NCI-H1048 (cell line): Measurements from ENCODE around the gene ERICH2.
"Not testable (repeated sequence)": the region's sequence is repeated elsewhere in the genome, so short reads cannot be mapped to it uniquely, and the experiment has no call there.

Experiments used
- DNase-seq: peaks from one replicate; lab custom pipeline; 2025; lab: John Stamatoyannopoulos, UW

ERICH2 gene, protein sequence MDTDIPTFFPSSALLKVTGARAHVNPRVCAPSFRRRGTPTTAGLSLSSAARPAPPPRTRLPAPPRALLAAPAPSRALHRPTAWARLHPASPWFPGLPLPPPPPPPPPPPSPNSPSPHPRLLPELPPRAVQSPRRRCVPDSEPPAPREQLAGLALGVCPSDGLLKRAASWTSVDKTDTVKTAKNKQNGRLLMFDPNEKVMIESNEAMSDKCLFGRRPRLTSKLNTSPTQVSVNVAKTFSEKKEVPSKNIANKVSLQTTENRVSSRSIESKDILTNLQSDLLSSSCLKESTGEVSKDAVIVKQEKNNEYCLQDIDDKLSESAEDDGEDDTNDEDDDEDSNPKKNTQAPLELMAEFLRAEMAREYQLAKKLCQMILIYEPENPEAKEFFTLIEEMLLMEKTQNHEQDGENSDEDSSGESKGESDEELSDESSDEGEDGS

DNA sequence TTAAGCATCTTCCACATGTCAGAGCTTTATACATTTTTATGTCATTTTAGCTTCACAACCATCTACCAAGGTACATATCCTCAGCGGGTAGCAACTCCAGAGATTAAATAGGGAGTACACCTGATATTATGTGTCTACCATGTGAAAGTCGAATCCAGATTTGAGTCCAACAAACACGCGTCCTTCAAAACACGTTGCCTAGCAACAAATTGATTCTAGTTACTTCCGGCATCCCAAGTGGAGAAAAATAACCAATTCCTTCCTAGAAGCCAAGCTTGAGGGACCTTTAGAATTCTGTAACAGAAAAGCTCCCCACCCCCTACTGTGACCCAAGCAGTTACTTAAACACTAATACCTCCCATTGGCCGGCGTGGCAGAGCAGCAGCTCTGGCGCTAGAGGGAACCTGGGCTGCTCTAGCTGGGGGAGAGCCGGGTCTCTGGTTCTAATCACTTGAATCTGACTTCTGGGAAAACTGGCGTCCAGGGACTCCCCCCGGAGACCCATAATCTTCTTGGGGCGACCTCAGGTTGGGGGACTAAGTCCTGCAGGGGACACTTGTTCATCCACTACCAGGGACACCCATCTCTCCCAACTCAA lies at the start of gene ERICH2:
TSS of gene ERICH2 (plus strand) at position 371 of the 598 bp plus-strand sequence. CDS start 304 bp downstream, outside the sequence.
- DNase-seq, result no peak

DNA sequence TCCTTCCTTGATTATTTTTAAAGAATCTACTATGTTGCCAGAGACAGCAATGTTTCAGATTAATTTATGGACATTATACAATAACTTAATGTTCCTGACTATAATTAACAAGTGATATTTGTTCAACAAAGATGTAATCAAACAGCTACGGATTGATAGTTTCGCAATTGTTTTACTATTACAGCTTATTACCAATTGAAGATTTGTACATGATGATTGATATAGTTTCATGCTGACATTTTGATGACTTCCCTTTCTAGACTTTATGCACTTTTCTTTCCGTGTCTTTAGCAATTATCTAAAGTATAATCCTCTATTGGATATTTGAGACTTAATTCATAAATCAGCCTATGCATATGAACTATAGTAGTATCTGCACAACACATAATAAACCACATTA lies 48.5 kb upstream of the ERICH2 start:
- DNase-seq, result no peak

- DNase-seq, result no peak
Measured at GRCh38 chr2:170722301-170722700, 47.9 kb upstream of the ERICH2 start.

DNA sequence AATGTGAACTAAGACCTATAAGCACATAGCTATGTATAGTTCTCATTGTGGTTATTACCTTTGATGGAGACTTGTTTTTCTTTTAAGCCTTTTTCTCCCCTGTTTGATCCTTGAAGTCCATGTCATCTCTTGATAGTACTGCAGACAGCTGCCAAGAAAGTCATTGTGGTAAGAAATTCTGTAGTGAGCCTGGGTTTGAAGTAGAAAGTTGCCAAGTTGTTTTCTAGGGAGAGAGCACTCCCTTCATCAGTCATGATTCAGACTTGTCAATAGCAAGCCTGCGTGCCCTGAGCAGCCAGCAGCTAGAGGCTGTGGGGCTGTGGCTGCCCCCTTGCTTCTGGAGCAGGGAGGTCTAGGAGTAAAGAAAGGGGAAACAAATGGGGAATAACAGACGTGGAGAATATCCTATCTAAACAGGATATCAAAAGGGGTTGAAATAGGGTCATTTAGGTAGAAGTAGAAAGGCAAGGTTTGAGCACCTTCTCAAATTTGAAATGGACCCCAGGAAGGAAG lies 46.7 kb upstream of the ERICH2 start:
- DNase-seq, result no peak

DNA sequence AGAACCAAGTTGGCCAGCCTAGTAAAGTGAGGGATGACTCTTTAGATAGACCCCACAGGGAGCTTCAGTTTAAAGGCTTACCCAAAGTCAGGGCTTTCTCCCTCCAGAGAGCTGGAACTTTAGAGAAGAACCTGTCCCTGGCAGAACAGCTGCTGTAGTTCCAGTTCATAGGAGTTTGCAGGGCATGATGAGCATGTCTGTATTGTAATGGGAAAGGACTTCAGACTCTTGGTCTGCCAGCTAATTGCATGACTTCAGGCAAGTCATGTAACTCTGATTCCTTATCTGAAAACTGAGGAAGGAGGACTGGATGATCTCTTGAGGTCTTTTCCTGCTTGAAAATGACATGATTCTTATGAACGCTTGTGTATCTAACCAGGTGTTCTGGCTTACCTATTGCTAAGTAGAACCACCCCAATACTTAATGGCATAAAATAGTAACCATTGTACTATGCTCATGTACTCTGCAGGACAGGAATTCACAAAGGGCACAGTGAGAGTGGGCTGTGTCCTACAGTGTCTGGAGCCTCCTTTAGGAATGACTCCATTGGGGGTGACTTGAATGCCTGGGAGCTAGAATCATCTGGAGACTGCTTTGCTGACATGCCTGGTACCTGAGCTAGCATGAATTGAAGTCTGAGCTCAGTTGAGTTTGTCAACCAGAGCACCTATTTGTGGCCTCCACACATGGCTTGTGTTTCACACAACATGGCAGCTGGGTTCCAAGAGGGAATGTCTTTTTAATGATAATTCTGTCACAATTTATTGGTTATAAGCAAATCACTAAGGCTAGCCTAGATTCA lies 36.2 kb upstream of the ERICH2 start:
- no peak for DNase-seq

DNA sequence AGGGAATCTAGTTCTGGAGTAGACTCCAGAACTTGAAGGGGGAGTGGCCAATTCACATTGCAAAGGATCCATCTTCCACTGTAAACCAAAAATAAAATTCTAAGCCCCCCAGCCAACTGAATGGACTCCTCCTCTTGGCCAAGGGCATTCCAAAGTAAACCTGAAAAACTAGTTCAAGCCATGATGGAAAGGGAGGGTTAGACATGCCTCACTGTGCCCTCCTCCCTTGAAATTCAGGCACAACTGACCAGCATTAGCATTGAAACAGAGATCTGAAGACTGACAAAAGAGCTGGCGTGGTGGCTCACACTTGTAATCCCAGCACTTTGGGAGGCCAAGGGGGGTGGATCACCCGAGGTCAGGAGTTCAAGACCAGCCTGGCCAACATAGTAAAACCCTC lies 35.6 kb upstream of the ERICH2 start:
- DNase-seq, result not testable (repeated sequence)

DNA sequence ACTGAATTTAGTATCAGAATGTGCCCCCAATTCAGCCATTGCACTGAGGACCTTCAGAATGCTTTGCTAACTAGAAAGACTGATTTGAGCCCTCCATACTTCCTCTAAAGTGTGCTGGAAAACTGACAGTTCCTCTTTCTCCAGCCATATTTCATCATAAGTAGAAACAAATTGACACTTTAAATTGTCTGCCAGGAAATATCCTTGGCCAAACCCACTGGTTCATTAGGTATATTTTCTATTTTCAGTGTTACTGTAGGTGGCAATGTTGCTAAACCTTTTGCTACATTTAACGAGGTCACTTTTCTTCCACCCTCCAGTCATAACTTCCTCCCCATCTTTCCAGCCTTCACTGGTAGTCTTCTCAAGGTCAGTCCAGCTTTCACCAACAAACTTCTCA lies 33.5 kb upstream of the ERICH2 start:
- no peak for DNase-seq

DNA sequence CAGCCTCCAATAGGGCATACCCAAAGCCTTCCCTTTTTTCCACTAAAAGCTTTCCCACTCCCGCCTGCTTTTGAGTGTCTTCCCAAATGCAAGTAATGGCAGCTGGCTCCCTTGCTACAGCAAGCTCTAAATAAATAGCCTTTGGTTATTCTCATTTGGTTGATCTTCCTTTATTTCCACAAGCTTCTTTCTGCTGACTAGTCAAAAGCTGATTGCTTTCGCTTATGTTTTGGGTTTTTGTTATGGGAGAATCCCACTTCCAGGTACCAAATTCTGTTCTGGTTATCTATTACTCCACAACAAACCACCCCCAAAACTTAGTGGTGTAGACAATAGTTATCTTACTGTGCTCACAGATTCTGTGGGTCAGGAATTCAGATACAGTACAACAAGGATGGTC lies 32.8 kb upstream of the ERICH2 start:
- no peak for DNase-seq

DNA sequence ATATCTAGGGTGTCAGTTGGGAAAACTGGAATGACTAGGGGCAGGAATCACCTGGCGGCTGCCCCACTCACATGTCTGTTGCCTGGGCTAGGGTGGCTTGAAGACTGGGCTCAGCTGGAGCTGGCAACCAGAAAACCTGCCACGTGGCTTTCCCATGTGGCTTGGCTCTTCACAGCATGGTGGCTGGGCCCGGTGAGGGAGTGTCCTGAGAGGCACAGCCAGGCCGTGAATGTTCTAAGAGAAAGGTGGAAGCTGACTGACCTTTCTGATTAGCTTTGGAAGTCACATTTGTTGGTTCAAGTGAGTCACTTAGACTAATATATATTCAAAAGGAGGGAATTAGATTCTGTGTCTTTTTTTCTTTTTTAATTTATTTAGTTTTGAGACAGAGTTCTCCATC lies 32.4 kb upstream of the ERICH2 start:
- no peak for DNase-seq

DNA sequence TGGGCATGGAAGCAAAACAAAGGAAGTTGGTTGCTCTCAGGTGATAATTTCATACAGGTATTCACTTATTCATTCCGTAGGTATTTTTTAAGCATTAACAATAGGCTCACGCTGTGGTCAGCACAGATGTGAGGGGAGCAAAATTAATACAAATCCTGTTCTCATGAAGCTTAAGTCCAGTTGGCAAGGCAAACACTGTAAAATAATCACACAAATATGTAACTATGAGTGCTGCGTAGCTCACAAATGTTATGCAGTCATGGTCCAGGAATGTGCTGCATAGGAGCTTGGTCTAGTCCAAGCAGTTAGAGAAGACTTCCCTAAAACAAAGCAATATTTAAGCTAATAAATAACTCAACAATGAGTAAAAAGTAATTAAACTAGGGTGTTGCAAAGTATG lies 31.1 kb upstream of the ERICH2 start:
- no peak for DNase-seq

DNA sequence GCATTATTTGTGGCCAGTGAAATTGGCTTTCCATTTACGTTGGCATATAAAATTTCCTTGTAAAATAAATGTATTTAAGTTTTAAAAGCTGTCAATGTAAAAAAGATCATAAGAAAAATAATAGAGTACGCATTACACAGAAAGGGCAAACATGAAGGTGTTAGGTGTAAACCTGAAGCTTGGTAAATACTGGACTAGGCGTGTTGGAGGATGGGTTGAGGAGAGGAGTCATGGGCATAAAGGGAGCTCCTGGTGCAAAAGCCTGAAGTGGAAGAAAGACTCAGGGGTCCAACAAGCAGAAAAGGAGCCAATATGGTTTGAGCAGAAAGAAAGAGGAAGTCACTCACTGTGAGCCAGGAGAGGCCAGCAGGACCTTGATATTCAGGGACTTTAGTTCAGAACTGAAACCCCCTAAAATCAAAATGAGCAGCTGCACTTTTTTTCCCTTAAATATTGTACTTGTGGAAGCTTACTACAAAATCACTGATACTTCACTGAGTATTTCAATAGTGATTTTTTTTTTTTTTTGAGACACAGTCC lies 30.6 kb upstream of the ERICH2 start:
- DNase-seq, result no peak

GRCh38 chr2:170740660-170741059 lies 29.5 kb upstream of the ERICH2 start:
- DNase-seq, result no peak

GRCh38 chr2:170742000-170742399 lies 28.2 kb upstream of the ERICH2 start:
- no peak for DNase-seq

DNA sequence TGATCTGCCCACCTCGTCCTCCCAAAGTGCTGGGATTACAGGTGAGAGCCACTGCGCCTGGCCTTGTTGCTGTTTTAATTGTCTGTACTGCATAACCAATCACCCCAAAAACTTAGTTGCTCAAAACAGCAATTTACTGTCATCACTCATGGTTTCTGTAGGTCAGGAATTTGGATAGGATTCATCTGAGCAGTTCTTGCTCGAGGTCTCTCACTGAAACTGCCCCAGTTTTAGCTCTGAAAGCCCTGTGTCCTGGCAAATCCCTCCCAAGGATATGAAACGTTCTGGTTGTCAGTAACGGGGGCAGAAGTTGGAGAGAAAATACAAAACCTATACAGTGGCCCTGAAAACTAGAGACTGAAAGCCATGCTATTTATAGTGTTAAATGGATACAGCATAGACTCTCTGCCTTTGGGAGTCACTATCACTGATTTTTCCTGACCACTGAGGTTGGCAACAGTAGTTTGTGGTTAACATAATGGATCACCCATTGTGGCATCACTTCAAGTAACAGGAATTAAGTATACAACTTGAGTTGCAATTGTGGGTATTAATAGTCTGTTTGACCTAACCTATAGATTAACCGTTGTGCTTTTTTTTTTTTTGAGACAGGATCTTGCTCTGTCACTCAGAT lies 27.2 kb upstream of the ERICH2 start:
- no peak for DNase-seq

- DNase-seq, result no peak
Measured at GRCh38 chr2:170743530-170744239, 26.5 kb upstream of the ERICH2 start.

- DNase-seq, result no peak
Measured at GRCh38 chr2:170744248-170745002, 25.8 kb upstream of the ERICH2 start.

DNA sequence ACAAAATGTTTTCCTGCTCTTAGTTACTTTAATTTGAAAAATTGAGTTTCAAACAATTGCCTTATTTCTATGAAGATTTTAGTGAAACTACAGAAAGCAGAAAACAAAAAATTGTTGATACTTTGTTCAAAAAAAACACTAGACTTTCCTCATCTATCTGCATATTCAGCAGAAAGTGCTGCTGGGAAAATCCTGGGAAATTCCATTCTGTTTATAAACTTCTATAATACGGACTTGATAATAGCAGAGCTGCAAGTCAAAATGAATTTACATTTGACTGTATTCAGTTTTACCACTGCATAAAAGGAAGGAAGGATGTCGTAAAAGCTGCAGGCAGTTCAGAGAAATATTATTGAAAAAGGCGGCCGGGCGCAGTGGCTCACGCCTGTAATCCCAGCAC lies 24.9 kb upstream of the ERICH2 start:
- DNase-seq, result no peak

GRCh38 chr2:170747921-170748320 lies 22.3 kb upstream of the ERICH2 start:
- DNase-seq, result no peak

GRCh38 chr2:170751555-170751954 lies 18.6 kb upstream of the ERICH2 start:
- not testable (repeated sequence) for DNase-seq

- no peak for DNase-seq
Measured at GRCh38 chr2:170761572-170761971, 8.6 kb upstream of the ERICH2 start.
